ENCODE data around the gene RNF115.
"Not testable (repeated sequence)": the region's sequence is repeated elsewhere in the genome, so short reads cannot be mapped to it uniquely, and the experiment has no call there.

RNF115 gene

GRCh38 chr1:145765127-145765526 lies 58.8 kb downstream of the RNF115 start:
- DNase-seq; H3K4me1 ChIP-seq; intact Hi-C loops (cut with DNase I; ENCODE audit: low total_unique reads); H3K27ac ChIP-seq; H3K9me3 ChIP-seq; H3K27me3 ChIP-seq; H3K4me3 ChIP-seq: not testable (repeated sequence)
- peaks cover 21 to 62% (median 51%) of the 10 kb centered on the region in 3 donors for H3K36me3 ChIP-seq

- H3K27ac ChIP-seq; H3K4me1 ChIP-seq; H3K27me3 ChIP-seq; intact Hi-C loops (cut with DNase I; ENCODE audit: low total_unique reads); H3K9me3 ChIP-seq; DNase-seq; H3K4me3 ChIP-seq: not testable (repeated sequence)
- peaks cover 21 to 57% (median 46%) of the 10 kb centered on the region in 3 donors for H3K36me3 ChIP-seq
Measured at GRCh38 chr1:145764231-145764940, 59.5 kb downstream of the RNF115 start.

- H3K27ac ChIP-seq; H3K9me3 ChIP-seq; H3K27me3 ChIP-seq; H3K4me3 ChIP-seq; DNase-seq; intact Hi-C loops (cut with DNase I; ENCODE audit: low total_unique reads); H3K4me1 ChIP-seq: not testable (repeated sequence)
- peaks cover 21 to 56% (median 31%) of the 10 kb centered on the region in 3 donors for H3K36me3 ChIP-seq
Measured at GRCh38 chr1:145762001-145762400, 61.9 kb downstream of the RNF115 start.

DNA sequence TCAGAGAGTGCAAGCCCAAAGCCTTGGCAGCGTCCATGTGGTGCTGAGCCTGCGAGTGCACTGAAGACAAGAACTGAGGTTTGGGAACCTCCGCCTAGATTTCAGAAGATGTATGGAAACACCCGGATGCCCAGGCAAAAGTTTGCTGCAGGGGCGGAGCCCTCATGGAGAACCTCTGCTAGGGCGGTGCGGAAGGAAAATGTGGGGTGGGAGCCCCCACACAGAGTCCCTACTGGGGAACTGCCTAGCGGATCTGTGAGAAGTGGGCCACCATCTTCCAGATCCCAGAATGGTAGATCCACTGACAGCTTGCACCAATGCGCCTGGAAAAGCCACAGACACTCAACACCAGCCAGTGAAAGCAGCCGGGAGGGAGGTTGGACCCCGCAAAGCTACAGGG lies 62.4 kb downstream of the RNF115 start:
- DNase-seq; intact Hi-C loops (cut with DNase I; ENCODE audit: low total_unique reads): not testable (repeated sequence)

DNA sequence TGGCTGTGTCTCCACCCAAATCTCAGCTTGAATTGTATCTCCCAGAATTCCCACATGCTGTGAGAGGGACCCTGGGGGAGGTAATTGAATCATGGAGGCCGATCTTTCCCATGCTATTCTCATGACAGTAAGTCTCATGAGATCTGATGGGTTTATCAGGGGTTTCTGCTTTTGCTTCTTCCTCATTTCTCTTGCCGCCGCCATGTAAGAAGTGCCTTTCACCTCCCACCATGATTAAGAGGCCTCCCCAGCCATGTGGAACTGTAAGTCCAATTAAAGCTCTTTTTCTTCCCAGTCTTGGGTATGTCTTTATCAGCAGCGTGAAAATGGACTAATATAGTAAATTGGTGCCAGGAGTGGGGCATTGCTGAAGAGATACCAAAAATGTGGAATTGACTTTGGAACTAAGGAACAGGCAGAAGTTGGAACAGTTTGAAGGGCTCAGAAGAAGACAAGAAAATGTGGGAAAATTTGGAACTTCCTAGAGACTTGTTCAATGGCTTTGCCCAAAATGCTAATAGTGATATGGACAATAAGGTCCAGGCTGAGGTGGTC lies 63.4 kb downstream of the RNF115 start:
- intact Hi-C loops (cut with DNase I; ENCODE audit: low total_unique reads) = not testable (repeated sequence)

More for the DNA sequence above, 62.4 kb downstream of the RNF115 start:
- H3K27me3 ChIP-seq, H3K4me3 ChIP-seq, H3K4me1 ChIP-seq, H3K9me3 ChIP-seq, H3K27ac ChIP-seq: not testable (repeated sequence)
- H3K36me3 ChIP-seq = peaks cover 21 to 53% (median 27%) of the 10 kb centered on the region in 3 donors

DNA sequence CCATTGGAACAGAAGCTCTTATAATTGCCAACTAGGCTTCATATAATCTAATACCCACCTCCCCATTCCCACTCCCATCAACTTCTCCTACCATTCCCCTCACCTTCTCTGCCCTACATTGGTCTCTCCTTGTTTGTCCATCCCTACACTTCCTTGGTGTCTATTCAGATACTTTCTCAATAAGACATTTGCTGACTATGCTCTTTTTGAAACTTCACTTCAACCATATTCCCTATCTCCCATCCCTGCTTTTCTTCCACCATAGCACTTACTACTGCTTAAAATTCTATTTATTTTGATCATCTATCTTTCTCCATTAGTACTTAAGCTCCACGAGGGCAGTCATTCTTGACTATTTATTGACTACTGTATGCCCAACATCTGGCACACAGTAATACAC lies 64.2 kb downstream of the RNF115 start:
- H3K27me3 ChIP-seq = no peaks in the 10 kb centered on the region
- intact Hi-C loops (cut with DNase I; ENCODE audit: low total_unique reads) = no loop called here
- H3K4me3 ChIP-seq = no peak overlapping the region
- no peak overlapping the region for H3K27ac ChIP-seq
- DNase-seq = no peak
- H3K9me3 ChIP-seq = no peaks in the 10 kb centered on the region
- TF ChIP-seq, protein P1, sequence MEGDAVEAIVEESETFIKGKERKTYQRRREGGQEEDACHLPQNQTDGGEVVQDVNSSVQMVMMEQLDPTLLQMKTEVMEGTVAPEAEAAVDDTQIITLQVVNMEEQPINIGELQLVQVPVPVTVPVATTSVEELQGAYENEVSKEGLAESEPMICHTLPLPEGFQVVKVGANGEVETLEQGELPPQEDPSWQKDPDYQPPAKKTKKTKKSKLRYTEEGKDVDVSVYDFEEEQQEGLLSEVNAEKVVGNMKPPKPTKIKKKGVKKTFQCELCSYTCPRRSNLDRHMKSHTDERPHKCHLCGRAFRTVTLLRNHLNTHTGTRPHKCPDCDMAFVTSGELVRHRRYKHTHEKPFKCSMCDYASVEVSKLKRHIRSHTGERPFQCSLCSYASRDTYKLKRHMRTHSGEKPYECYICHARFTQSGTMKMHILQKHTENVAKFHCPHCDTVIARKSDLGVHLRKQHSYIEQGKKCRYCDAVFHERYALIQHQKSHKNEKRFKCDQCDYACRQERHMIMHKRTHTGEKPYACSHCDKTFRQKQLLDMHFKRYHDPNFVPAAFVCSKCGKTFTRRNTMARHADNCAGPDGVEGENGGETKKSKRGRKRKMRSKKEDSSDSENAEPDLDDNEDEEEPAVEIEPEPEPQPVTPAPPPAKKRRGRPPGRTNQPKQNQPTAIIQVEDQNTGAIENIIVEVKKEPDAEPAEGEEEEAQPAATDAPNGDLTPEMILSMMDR (IDR thresholded peaks at IDR 0.05) = no peak
- H3K36me3 ChIP-seq = peaks cover 20 to 60% (median 26%) of the 10 kb centered on the region in 3 donors
- no peaks in the 10 kb centered on the region for H3K4me1 ChIP-seq

More for the DNA sequence above, 63.4 kb downstream of the RNF115 start:
- not testable (repeated sequence) for H3K4me3 ChIP-seq, H3K27me3 ChIP-seq, H3K4me1 ChIP-seq, DNase-seq, H3K27ac ChIP-seq, H3K9me3 ChIP-seq
- peaks cover 21 to 61% (median 27%) of the 10 kb centered on the region in 3 donors for H3K36me3 ChIP-seq

DNA sequence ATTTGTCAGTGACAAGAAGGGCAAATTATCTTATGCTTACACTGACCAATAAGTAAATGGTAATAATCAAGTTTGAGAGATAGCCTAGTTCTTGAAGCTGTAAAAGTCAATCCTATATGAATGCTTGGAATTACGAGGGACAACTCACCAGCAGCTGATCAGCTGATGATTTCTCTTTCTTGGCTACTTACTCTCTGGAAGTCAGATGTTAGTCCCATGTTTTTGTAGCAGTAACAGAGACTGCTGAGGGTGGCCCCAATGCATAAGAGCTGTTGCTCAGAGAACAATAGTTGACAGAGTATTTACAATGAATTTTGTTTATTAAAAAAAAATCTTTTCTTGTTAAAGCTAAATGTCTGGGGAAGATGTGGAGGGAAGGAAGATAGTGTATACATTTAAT lies 65.3 kb downstream of the RNF115 start:
- TF ChIP-seq, protein P1 (IDR thresholded peaks at IDR 0.05) = no peak
- H3K27me3 ChIP-seq = no peaks in the 10 kb centered on the region
- H3K36me3 ChIP-seq = peaks cover 13 to 50% (median 17%) of the 10 kb centered on the region in 3 donors
- no peaks in the 10 kb centered on the region for H3K4me1 ChIP-seq
- no peak overlapping the region for H3K27ac ChIP-seq
- intact Hi-C loops (cut with DNase I; ENCODE audit: low total_unique reads) = no loop called here
- no peaks in the 10 kb centered on the region for H3K9me3 ChIP-seq
- H3K4me3 ChIP-seq = no peak overlapping the region
- no peak for DNase-seq

DNA sequence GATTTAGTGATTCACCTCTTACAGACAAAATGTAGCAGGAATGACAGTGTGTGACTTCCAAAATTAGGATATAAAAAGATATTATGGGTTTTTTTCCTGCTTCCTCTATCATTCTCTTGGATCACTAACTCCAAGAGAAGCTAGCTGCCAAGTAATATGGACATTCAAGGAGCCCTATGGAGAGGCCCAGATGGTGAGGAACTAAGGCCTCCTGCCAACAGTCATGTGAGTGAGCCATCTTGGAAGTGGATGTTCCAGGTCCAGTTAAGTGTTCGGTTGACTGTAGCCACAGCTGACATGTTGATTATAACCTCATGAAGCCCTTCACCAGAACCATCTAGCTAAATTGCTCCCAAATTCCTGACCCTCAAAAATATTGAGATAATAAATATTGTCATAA lies 65.8 kb downstream of the RNF115 start:
- Histone ChIP-seq H3K27ac (no peak overlapping the region), H3K4me1 (no peaks in the 10 kb centered on the region), H3K36me3 (peaks cover 10 to 46% (median 17%) of the 10 kb centered on the region in 3 donors), H3K27me3 (no peaks in the 10 kb centered on the region), H3K4me3 (no peak overlapping the region), H3K9me3 (no peaks in the 10 kb centered on the region)
- TF ChIP-seq, protein P1 (IDR thresholded peaks at IDR 0.05) = no peak
- intact Hi-C loops (cut with DNase I; ENCODE audit: low total_unique reads) = no loop called here
- DNase-seq = no peak

Data from tibial artery (tissue), 4 donors.